IMR-90 (cell line): ENCODE data around the gene MGST1. TPM values are rescaled to one million over a fixed set of nuclear protein-coding genes. Genes with fewer than 3 reads are reported as not detected.

Source experiments
- ATAC-seq: fragments of 200-7000 bp; cut with Tn5 transposase; 2 replicates; pipeline ENCODE4 v1.9.1; 2020; ENCODE audit warnings: low read depth, mild to moderate bottlenecking, moderate library complexity
- BruUV-seq: library from RNA; stranded (reverse); fragments of 400-500 nt; replicated peaks from 2 replicates; lab custom pipeline; 2021; lab: Mats Ljungman, UMichigan
- CTCF ChIA-PET: fragments of 300-600 bp; formaldehyde crosslinking; extraction: SDS; loops from one replicate; lab custom pipeline; 2021; ENCODE audit warnings: antibody characterized with exemption; lab: Yijun Ruan, JAX
- POLR2A ChIA-PET: fragments of 300-600 bp; sonication (Branson Sonifier 250); formaldehyde crosslinking; loops from one replicate; lab custom pipeline; 2022; ENCODE audit warnings: antibody characterized with exemption; ENCODE audit not compliant: unreplicated experiment; lab: Charles Lee
- DNase-seq: peaks from one replicate; pipeline ENCODE4 v3.0.0; 2013
- H2AFZ ChIP-seq: replicated peaks from 2 replicates; pipeline ENCODE3; 2013; ENCODE audit warnings: low read length, mild to moderate bottlenecking; ENCODE audit not compliant: poor library complexity
- H2AK5ac ChIP-seq: 2 replicates; pipeline ENCODE4 v1.6.1; 2013; ENCODE audit warnings: low read depth, low read length, inconsistent platforms
- H2AK9ac ChIP-seq: replicated peaks from 2 replicates; pipeline ENCODE3; 2013; ENCODE audit warnings: mild to moderate bottlenecking, low read depth, low read length, moderate library complexity; ENCODE audit not compliant: poor library complexity
- H2BK120ac ChIP-seq: 2 replicates; pipeline ENCODE4 v1.6.1; 2013; ENCODE audit warnings: low read depth, low read length, inconsistent platforms
- H2BK15ac ChIP-seq: 3 replicates; pipeline ENCODE4 v1.6.1; 2013; ENCODE audit warnings: low read depth, low read length, inconsistent platforms
- H2BK20ac ChIP-seq: 2 replicates; pipeline ENCODE4 v1.6.1; 2013; ENCODE audit warnings: low read depth, mild to moderate bottlenecking, inconsistent platforms, low read length, moderate library complexity
- H2BK5ac ChIP-seq: 2 replicates; pipeline ENCODE4 v1.6.1; 2013; ENCODE audit warnings: mild to moderate bottlenecking, low read depth, low read length, inconsistent platforms; ENCODE audit not compliant: poor library complexity, severe bottlenecking
- H3K14ac ChIP-seq: replicated peaks from 2 replicates; pipeline ENCODE4 v1.6.1; 2013; ENCODE audit warnings: low read depth, low read length, inconsistent platforms
- H3K18ac ChIP-seq: 2 replicates; pipeline ENCODE4 v1.6.1; 2013; ENCODE audit warnings: low read depth, low read length, control low read depth
- H3K23ac ChIP-seq: 2 replicates; pipeline ENCODE4 v1.6.1; 2013; ENCODE audit warnings: low read depth, low read length, inconsistent platforms
- H3K27ac ChIP-seq: 2 replicates; pipeline ENCODE4 v1.5.1; 2013; ENCODE audit warnings: mild to moderate bottlenecking, control low read depth, low read length; ENCODE audit not compliant: insufficient read depth
- H3K27me3 ChIP-seq: 2 replicates; pipeline ENCODE4 v1.6.1; 2013; ENCODE audit warnings: low read length; ENCODE audit not compliant: control insufficient read depth, insufficient read depth
- H3K36me3 ChIP-seq: 2 replicates; pipeline ENCODE4 v1.6.1; 2013; ENCODE audit warnings: low read length, mixed read lengths; ENCODE audit not compliant: control insufficient read depth, insufficient read depth
- H3K4ac ChIP-seq: 2 replicates; pipeline ENCODE4 v1.6.1; 2013; ENCODE audit warnings: low read depth, low read length, inconsistent platforms
- H3K4me1 ChIP-seq: 2 replicates; pipeline ENCODE4 v1.6.1; 2013; ENCODE audit warnings: low read length, mixed read lengths; ENCODE audit not compliant: control insufficient read depth, insufficient read depth
- H3K4me2 ChIP-seq: 2 replicates; pipeline ENCODE4 v1.6.1; 2013; ENCODE audit warnings: low read depth, mild to moderate bottlenecking, control low read depth, low read length, moderate library complexity
- H3K4me3 ChIP-seq: 2 replicates; pipeline ENCODE4 v1.5.1; 2013; ENCODE audit warnings: low read depth, mild to moderate bottlenecking, control low read depth, low read length, moderate library complexity; ENCODE audit not compliant: insufficient read depth
- H3K56ac ChIP-seq: 2 replicates; pipeline ENCODE4 v1.6.1; 2013; ENCODE audit warnings: low read length, inconsistent platforms; ENCODE audit not compliant: insufficient read depth; ENCODE audit errors: extremely low read depth
- H3K79me1 ChIP-seq, 2 experiments: 2 replicates each; pipeline ENCODE4 v1.6.1; 2013; ENCODE audit warnings: low read length in 2 of 2, inconsistent platforms in 1 of 2, low read depth in 1 of 2
- H3K9ac ChIP-seq: 2 replicates; pipeline ENCODE4 v1.6.1; 2013; ENCODE audit warnings: low read depth, low read length, control low read depth
- H3K9me1 ChIP-seq: 2 replicates; pipeline ENCODE4 v1.6.1; 2013; ENCODE audit warnings: low read length, inconsistent platforms; ENCODE audit not compliant: insufficient read depth
- H3K9me3 ChIP-seq: 2 replicates; pipeline ENCODE4 v1.6.1; 2013; ENCODE audit warnings: low read length; ENCODE audit not compliant: control insufficient read depth, insufficient read depth
- H4K20me1 ChIP-seq: 2 replicates; pipeline ENCODE4 v1.6.1; 2013; ENCODE audit warnings: low read length, inconsistent platforms; ENCODE audit not compliant: insufficient read depth
- H4K5ac ChIP-seq: 2 replicates; pipeline ENCODE4 v1.6.1; 2013; ENCODE audit warnings: mild to moderate bottlenecking, low read depth, low read length, control low read depth
- H4K8ac ChIP-seq, 2 experiments: 2 replicates each; pipeline ENCODE4 v1.6.1; 2013; ENCODE audit warnings: low read depth in 2 of 2, low read length in 2 of 2, control low read depth in 1 of 2, inconsistent platforms in 1 of 2
- H4K91ac ChIP-seq: 2 replicates; pipeline ENCODE4 v1.6.1; 2013; ENCODE audit warnings: low read depth, low read length, inconsistent platforms; ENCODE audit not compliant: insufficient read depth
- BHLHE40 ChIP-seq: fragments of 150-350 bp; IDR thresholded peaks from 2 replicates; pipeline ENCODE4 v1.6.1; 2016; ENCODE audit warnings: mild to moderate bottlenecking, low read depth, low read length
- CEBPB ChIP-seq: IDR thresholded peaks from 2 replicates; pipeline ENCODE4 v1.6.1; 2012; ENCODE audit warnings: low read depth, low read length, improper control_type of control experiment
- CHD1 ChIP-seq: IDR thresholded peaks from 2 replicates; pipeline ENCODE4 v1.6.1; 2012; ENCODE audit warnings: low read depth, low read length, improper control_type of control experiment
- CTCF ChIP-seq: conservative IDR thresholded peaks from 2 replicates; pipeline ENCODE4 v1.5.1; 2012; ENCODE audit warnings: mild to moderate bottlenecking, low read depth, low read length, improper control_type of control experiment
- ELK1 ChIP-seq: fragments of 150-350 bp; IDR thresholded peaks from 2 replicates; pipeline ENCODE4 v1.6.1; 2016; ENCODE audit warnings: low read depth, mild to moderate bottlenecking, low read length, moderate library complexity, borderline replicate concordance
- FOS ChIP-seq: fragments of 150-350 bp; IDR thresholded peaks from 2 replicates; pipeline ENCODE4 v1.6.1; 2016; ENCODE audit warnings: low read depth, low read length
- MAFK ChIP-seq: IDR thresholded peaks from 2 replicates; pipeline ENCODE4 v1.6.1; 2012; ENCODE audit warnings: low read depth, low read length, improper control_type of control experiment
- MAZ ChIP-seq: IDR thresholded peaks from 2 replicates; pipeline ENCODE4 v1.6.1; 2012; ENCODE audit warnings: low read depth, mild to moderate bottlenecking, low read length, improper control_type of control experiment, moderate library complexity, borderline replicate concordance
- MXI1 ChIP-seq: IDR thresholded peaks from 2 replicates; pipeline ENCODE4 v1.6.1; 2012; ENCODE audit warnings: low read depth, mild to moderate bottlenecking, low read length, moderate library complexity, borderline replicate concordance
- NFE2L2 ChIP-seq: fragments of 150-350 bp; IDR thresholded peaks from 2 replicates; pipeline ENCODE4 v1.6.1; 2016; ENCODE audit warnings: low read depth, mild to moderate bottlenecking, low read length
- POLR2A ChIP-seq: IDR thresholded peaks from 2 replicates; pipeline ENCODE4 v1.6.1; 2012; ENCODE audit warnings: mild to moderate bottlenecking, low read depth, low read length
- RAD21 ChIP-seq: IDR thresholded peaks from 2 replicates; pipeline ENCODE4 v1.6.1; 2012; ENCODE audit warnings: low read length, improper control_type of control experiment
- RCOR1 ChIP-seq: IDR thresholded peaks from 2 replicates; pipeline ENCODE4 v1.6.1; 2012; ENCODE audit warnings: mild to moderate bottlenecking, low read length, improper control_type of control experiment; ENCODE audit not compliant: insufficient replicate concordance
- RFX5 ChIP-seq: IDR thresholded peaks from 2 replicates; pipeline ENCODE4 v1.8.0; 2012; ENCODE audit warnings: low read depth, mild to moderate bottlenecking, low read length, moderate library complexity
- SMC3 ChIP-seq: fragments of 150-350 bp; IDR thresholded peaks from 2 replicates; pipeline ENCODE4 v1.6.1; 2016; ENCODE audit warnings: low read depth, mild to moderate bottlenecking, antibody characterized with exemption, low read length, moderate library complexity
- USF2 ChIP-seq: fragments of 150-350 bp; IDR thresholded peaks from 2 replicates; pipeline ENCODE4 v1.6.1; 2017; ENCODE audit warnings: mild to moderate bottlenecking, antibody characterized with exemption, low read length, low read depth
- WGBS, 2 experiments: methylation state at CpG; one replicate each; pipeline versions ENCODE4 v1.1.5 to v1.1.7; 2013; ENCODE audit warnings: missing lambda C conversion rate in 2 of 2; ENCODE audit not compliant: insufficient read length in 1 of 2; ENCODE audit errors: extremely low coverage in 2 of 2; 5-methylcytosine and 5-hydroxymethylcytosine counted together
- dilution Hi-C: fragments of 300-500 bp; cut with HindIII; formaldehyde crosslinking; loops from one replicate; pipeline ENCODE4 v1.14.3; 2018; ENCODE audit warnings: low sequenced_read_pairs; ENCODE audit not compliant: unreplicated experiment
- in situ Hi-C: fragments of 300-500 bp; cut with MboI; formaldehyde crosslinking; loops from 3 replicates; pipeline ENCODE4 v1.14.3; 2019; ENCODE audit warnings: low sequenced_read_pairs, inconsistent platforms, mixed read lengths
- intact Hi-C: fragments of 100-400 bp; cut with micrococcal nuclease; formaldehyde crosslinking; loops from 2 replicates; pipeline ENCODE4 v1.10.0; 2022
- polyA plus RNA-seq, 3 experiments: library from polyadenylated mRNA; depleted of rRNA; stranded (reverse); fragments of >200 nt; gene quantifications; 2 replicates each; pipeline ENCODE4 v1.2.3, GENCODE V29; 2012; ENCODE audit warnings: low replicate concordance in 1 of 3
- total RNA-seq: library from RNA; depleted of rRNA; stranded (reverse); fragments of >200 nt; gene quantifications from 2 replicates; pipeline ENCODE4 v1.2.3, GENCODE V29; 2012

Gene MGST1
- total and polyA plus RNA-seq, 2 of the 4 experiments (the other 2 are of a cell fraction) = 105 to 280 TPM

GRCh38 chr12:16349131-16349460, 1.7 kb downstream of the MGST1 start:
- Histone ChIP-seq H3K36me3 (peaks cover 7% of the 10 kb centered on the region), H2BK120ac (peak overlapping the region; percentile 94), H2AFZ (peak overlapping the region; percentile 80), H3K56ac (peak overlapping the region; percentile 95), H2BK20ac (peak overlapping the region; percentile 53; the same call in 1 of the 2 replicates), H3K9me3 (no peaks in the 10 kb centered on the region), H2AK9ac (peak overlapping the region; percentile 93), H3K18ac (peak overlapping the region; percentile 86), H4K20me1 (peaks cover 7% of the 10 kb centered on the region; the same call in 1 of the 2 replicates), H3K4me3 (peak overlapping the region; percentile 93), H2BK15ac (peak overlapping the region; percentile 84), H4K91ac (peak overlapping the region; percentile 94), H3K79me1 (peaks cover 9 to 27% of the 10 kb centered on the region in 2 experiments; a peak in 3 of 4 replicates), H2BK5ac (peak overlapping the region; percentile 96), H3K4me2 (peak overlapping the region; percentile 88), H4K8ac (peak overlapping the region; percentile 88 to 92), H3K14ac (peak overlapping the region; percentile 88), H3K23ac (0 out of 2 replicates have a peak overlapping the region, but pooled peaks have one; percentile 71), H3K4me1 (peaks cover 9% of the 10 kb centered on the region), H3K9me1 (0 out of 2 replicates have a peak, but pooled peaks cover 2% of the 10 kb centered on the region), H2AK5ac (peak overlapping the region; percentile 98; the same call in 1 of the 2 replicates), H4K5ac (peak overlapping the region; percentile 88), H3K4ac (peak overlapping the region; percentile 98), H3K27me3 (no peaks in the 10 kb centered on the region), H3K27ac (peak overlapping the region; percentile 98), H3K9ac (peak overlapping the region; percentile 99)
- no CpG with 5 or more reads among the region's 3 CpGs for WGBS, 2 experiments
- ATAC-seq (peak; percentile 46), DNase-seq (peak; percentile 96)
- intact Hi-C loops (loop anchor here (2.0 to 10.0 kb wide), 3 partner anchors 370 to 1574 kb away; partner anchors contain the start of gene DERA), in situ Hi-C loops (no loop called here), dilution Hi-C loops (no loop called here)
- CTCF ChIA-PET = no interaction called here
- no TSS peak for BruUV-seq
- TF ChIP-seq CEBPB (peak; percentile 98), RCOR1 (peak; percentile 55), ELK1 (no peak), RAD21 (0 out of 2 replicates have a peak, but pooled peaks have one; percentile 10), MAFK (peak; percentile 90), FOS (peak; percentile 70), SMC3 (no peak), USF2 (no peak), MAZ (peak; percentile 48; the same call in 1 of the 2 replicates), NFE2L2 (peak; percentile 99), BHLHE40 (peak; percentile 80), CHD1 (no peak), RFX5 (no peak), POLR2A (peak; percentile 68), MXI1 (0 out of 2 replicates have a peak, but pooled peaks have one; percentile 42), CTCF (no peak)
- POLR2A ChIA-PET = interaction anchor here (0.6 kb wide), 1 partner anchor 133 kb away, joined by 5 read pairs; no protein-coding TSS in a partner anchor
